GM18511 (cell line): Measurements from ENCODE around the gene SORT1.
A peak's percentile ranks its signal among the peaks of the same experiment; 100 is the strongest.

Experiments used
- ATAC-seq: cut with Tn5 transposase; IDR thresholded peaks from one replicate; pipeline ENCODE4 v1.9.1; 2021; ENCODE audit warnings: mild to moderate bottlenecking, moderate library complexity; ENCODE audit not compliant: unreplicated experiment

Gene SORT1

DNA sequence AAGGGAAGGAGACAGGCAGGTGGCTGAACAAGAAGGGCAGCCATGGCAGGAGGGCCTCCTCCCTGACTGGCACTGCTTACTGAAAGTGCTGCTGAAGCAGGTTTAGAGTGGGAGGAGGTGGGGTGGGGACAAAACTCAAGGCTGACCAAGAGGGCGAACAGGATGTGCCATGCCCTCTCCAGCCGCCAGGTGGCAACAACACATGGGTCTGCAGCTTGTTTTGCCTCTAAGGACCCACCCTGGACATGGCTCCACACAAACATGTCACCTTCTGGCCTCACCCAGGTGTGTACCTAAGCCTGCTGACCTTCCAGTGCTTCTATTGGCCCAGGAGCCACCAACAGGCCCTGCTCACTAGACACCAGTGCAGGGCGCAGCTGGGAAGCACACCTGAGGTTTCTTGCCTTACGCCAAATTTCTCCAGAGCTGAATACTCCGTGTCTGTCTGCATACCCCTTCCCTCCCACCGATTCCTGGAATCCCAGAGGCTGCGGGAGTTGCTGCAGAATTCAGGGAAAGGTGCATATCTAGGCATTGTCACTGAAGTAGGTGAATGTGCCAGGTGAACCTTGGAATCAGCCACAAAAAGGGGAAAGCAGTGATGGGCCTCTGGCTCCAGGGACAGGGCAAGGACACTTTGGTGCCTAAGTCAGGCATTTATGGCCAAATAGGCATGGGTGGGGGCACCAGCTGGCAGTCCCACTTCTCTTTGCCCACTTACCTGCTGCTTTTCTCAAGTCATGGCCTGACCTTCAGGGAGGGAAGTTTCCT lies 120.1 kb downstream of the SORT1 start:
- peak; percentile 86 for ATAC-seq

DNA sequence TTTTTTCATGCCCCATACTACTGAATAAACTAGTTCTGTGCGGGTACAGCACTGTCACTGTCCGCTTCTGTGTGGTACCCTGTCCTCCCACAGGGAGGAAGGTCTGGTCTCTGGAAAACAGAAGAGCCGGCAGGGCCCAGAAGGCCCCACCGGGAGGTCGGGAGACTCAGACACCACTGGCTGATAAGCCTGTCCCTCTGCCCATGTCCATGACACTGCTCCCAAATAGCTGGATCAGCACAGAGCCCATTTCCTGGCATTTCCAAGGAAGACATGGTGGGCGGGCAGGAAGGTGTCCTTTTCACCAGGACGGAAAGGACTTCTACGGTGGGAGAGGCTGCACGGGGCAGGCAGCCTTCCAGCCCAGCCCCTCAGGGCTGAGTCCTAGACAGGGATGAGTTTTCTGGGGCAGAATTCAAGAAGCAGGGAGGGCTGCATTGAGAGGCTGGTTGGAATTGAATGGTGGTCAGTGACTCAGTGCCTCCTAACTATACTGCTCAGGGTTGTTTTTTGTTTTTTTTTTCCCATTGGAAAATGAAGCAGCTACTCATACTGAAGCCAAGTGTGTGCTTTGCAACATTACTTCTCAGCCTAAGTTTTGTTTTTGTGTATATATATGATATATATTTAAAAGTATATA lies 121.9 kb downstream of the SORT1 start:
- no peak for ATAC-seq

DNA sequence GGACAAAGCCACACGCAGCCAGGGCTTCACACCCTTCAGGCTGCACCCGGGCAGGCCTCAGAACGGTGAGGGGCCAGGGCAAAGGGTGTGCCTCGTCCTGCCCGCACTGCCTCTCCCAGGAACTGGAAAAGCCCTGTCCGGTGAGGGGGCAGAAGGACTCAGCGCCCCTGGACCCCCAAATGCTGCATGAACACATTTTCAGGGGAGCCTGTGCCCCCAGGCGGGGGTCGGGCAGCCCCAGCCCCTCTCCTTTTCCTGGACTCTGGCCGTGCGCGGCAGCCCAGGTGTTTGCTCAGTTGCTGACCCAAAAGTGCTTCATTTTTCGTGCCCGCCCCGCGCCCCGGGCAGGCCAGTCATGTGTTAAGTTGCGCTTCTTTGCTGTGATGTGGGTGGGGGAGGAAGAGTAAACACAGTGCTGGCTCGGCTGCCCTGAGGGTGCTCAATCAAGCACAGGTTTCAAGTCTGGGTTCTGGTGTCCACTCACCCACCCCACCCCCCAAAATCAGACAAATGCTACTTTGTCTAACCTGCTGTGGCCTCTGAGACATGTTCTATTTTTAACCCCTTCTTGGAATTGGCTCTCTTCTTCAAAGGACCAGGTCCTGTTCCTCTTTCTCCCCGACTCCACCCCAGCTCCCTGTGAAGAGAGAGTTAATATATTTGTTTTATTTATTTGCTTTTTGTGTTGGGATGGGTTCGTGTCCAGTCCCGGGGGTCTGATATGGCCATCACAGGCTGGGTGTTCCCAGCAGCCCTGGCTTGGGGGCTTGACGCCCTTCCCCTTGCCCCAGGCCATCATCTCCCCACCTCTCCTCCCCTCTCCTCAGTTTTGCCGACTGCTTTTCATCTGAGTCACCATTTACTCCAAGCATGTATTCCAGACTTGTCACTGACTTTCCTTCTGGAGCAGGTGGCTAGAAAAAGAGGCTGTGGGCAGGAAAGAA lies 122.9 kb downstream of the SORT1 start:
- ATAC-seq, result no peak

DNA sequence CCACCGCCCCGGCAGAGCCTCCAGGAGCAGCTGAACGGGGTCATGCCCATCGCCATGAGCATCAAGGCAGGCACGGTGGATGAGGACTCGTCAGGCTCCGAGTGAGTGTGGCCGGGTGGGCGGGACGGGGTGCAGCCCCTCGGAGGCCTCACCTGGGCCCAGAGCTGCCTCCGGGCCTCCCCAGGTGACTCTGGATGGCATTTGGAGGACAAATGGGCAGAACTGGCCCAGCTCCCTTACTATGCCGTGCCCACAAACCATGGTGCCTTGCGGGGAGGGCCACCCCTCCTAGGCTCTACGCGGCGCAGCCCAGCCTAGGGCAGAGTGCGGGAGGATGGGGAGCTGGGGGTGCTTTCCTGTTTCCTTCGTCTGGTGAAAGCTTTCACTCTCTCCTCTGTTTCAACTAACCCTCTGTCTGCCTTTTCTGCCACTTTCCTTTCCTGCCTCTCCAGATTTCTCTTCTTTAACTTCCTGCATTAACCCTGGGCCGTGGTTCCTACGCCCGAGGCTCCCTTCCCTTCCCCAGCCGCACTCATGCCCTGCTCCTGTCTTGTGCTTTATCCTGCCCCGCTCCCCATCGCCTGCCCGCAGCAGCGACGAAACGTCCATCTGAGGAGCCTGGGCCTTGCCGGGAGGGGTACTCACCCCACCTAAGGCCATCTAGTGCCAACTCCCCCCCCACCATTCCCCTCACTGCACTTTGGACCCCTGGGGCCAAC lies 124.0 kb downstream of the SORT1 start:
- ATAC-seq, result no peak

GRCh38 chr1:109272831-109273547 lies 124.7 kb downstream of the SORT1 start:
- ATAC-seq, result no peak

DNA sequence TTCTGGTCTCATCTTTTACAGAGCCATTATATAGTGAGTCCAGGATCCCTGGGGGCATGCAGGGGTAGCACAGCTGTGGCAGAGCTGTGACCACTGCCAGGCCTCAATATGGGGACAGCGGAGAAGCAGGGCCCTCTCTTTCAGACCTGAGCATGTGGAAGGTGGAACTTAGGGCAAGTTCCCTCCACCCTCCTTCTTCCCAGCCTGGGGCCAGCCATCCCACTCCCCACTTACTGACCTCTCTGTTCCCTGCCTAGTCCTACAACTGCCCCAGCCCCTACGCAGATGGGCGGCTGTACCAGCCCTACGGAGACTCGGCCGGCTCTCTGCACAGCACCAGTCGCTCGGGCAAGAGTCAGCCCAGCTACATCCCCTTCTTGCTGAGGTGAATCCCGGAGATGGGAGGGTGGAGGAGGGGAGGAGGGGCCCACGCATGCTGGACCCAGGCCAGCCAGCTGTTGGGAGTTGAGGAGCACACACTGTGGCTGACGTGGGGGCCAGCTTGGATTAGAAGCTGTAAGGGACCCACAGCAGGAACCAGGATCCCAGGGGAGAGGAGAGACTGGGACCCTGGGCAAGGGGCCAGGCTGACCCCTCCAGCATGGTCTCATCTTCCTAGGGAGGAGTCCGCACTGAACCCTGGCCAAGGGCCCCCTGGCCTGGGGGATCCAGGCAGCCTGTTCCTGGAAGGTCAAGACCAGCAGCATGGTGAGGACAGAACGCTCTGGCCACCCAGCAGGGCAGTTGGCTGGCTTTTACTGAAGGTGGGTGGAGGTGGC lies 125.5 kb downstream of the SORT1 start:
- ATAC-seq, result no peak

DNA sequence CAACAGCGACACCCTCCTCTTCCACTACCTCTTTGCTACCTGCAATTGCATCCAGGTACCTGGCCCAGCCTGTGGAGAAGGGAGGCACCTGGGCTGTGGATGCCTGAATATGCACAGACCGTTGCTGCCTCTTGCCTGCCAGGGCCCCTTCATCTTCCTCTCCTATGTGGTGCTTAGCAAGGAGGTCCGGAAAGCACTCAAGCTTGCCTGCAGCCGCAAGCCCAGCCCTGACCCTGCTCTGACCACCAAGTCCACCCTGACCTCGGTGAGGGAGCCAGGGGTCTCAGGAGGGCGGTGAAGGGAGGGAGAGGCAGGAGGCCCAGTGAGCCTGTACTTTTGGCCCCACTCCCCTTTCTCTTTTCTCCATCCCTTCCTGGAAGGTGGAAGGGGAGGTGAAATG lies 126.3 kb downstream of the SORT1 start:
- no peak for ATAC-seq

DNA sequence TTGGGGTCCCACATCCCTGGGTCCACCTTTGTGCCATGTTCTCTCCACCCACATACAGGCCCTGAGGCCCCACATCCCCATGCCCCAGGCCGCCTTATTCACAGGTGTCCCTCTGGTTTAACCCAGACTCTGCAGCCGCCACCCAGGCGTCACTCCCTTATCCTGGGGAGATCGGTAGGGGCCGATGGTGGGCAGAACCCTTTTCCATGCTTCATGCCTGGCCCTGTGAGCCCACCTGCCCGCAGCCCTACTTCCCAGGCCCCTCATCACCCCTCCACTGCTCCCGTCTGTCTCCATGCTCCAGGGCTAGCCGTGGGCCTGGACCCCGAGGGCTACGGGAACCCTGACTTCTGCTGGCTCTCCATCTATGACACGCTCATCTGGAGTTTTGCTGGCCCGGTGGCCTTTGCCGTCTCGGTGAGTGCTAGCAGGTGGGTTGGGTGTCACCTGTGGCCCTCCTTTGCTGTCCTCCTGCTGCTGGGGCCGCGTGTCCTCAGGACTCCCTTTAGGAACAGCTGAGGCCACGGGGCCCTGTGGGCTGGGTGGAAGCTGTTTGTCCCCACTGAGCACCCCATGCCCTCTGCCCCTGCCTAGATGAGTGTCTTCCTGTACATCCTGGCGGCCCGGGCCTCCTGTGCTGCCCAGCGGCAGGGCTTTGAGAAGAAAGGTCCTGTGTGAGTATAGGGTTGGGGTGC lies 126.9 kb downstream of the SORT1 start:
- no peak for ATAC-seq

DNA sequence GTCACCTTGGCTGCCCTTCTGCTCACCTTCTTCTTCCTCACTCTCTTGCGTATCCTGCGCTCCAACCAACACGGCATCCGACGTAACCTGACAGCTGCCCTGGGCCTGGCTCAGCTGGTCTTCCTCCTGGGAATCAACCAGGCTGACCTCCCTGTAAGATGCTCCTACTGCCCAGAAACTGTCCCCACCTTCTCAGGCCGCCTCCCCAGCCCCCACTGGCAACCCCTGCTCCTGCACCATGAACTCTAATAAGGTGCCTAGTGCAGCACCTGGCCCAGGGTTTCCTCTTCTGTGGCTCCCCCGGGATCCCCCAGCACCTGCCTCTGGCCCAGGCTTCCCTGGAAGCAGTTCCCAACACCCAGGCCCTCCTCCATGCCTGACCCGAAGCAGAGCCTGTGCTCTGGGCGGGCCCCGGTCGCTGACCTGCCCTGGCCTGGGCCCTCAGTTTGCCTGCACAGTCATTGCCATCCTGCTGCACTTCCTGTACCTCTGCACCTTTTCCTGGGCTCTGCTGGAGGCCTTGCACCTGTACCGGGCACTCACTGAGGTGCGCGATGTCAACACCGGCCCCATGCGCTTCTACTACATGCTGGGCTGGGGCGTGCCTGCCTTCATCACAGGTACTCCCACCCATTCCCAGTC lies 127.6 kb downstream of the SORT1 start:
- ATAC-seq, result no peak

DNA sequence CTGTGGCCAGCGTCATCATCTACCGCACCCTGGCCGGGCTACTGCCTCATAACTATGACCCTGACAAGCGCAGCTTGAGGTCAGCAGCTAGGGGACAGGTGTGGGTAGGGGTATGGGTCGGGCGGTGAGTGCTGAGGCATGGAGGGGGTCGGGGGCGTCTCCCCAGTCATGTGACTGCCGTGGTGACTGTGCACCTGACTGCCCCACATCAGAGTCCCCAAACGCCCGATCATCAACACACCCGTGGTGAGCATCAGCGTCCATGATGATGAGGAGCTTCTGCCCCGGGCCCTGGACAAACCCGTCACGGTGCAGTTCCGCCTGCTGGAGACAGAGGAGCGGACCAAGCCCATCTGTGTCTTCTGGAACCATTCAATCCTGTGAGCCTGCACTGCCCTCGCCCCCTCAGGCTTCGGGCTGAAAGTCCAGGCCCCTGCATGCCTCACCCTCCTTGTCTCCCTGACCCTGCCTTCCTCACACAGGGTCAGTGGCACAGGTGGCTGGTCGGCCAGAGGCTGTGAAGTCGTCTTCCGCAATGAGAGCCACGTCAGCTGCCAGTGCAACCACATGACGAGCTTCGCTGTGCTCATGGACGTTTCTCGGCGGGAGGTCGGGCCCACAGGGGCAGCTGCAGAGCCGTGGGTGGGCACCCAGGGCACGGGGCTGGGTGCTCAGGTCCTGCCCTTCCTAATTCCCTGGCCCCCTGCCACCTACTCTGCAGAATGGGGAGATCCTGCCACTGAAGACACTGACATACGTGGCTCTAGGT lies 128.3 kb downstream of the SORT1 start:
- ATAC-seq, result no peak

GRCh38 chr1:109268431-109269211 lies 129.1 kb downstream of the SORT1 start:
- ATAC-seq, result no peak

- ATAC-seq, result no peak
Observed at GRCh38 chr1:109267743-109268300, 129.9 kb downstream of the SORT1 start.

DNA sequence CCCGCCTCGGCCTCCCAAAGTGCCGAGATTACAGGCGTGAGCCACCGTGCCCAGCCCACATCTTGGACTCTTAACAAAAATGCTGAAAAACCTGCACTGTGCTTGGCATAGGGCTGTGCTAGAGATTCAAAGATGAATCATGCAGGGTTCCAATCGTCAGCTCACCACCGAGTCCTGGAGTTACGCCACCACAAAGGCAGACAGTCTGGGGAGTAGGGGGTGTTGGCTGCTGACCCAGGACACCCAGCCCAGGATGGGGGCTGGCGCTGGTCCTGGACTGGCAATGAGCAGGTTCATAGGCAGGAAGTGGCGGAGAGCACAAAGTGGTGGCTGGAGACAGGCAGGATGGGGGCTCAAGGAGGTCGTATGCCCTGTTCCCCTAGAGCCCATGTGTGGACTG lies 130.8 kb downstream of the SORT1 start:
- no peak for ATAC-seq

GRCh38 chr1:109265741-109266330 lies 131.9 kb downstream of the SORT1 start:
- no peak for ATAC-seq

GRCh38 chr1:109265016-109265415 lies 132.7 kb downstream of the SORT1 start:
- no peak for ATAC-seq

DNA sequence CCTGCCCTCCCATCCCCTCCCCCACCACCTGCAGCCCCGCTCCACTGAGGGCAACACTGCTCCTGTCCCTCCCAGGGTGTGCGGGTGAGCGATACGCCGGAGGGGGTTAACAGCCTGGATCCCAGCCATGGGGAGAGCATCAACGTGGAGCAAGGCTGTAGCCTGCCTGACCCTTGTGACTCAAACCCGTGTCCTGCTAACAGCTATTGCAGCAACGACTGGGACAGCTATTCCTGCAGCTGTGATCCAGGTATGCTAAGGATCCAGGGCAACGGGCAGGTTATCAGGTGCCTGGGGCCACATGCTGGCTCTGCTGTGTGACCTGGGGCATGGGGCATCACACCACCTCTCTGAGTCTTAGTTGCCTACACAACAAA lies 133.4 kb downstream of the SORT1 start:
- no peak for ATAC-seq
